Hepatic stellate cell (primary cell): Measurements from ENCODE around the gene GOLGA8Q.
"Not testable (repeated sequence)": the region's sequence is repeated elsewhere in the genome, so short reads cannot be mapped to it uniquely, and the experiment has no call there.

ENCODE experiments used
- DNase-seq: peaks from one replicate; pipeline ENCODE4 v3.0.0; 2011; ENCODE audit warnings: low spot score

The GOLGA8Q gene

GRCh38 chr15:30551750-30552149, at the start of gene GOLGA8Q:
TSS of gene GOLGA8Q (plus strand) at chr15:30552050. CDS start at chr15:30552078, 28 bp downstream.
- not testable (repeated sequence) for DNase-seq

DNA sequence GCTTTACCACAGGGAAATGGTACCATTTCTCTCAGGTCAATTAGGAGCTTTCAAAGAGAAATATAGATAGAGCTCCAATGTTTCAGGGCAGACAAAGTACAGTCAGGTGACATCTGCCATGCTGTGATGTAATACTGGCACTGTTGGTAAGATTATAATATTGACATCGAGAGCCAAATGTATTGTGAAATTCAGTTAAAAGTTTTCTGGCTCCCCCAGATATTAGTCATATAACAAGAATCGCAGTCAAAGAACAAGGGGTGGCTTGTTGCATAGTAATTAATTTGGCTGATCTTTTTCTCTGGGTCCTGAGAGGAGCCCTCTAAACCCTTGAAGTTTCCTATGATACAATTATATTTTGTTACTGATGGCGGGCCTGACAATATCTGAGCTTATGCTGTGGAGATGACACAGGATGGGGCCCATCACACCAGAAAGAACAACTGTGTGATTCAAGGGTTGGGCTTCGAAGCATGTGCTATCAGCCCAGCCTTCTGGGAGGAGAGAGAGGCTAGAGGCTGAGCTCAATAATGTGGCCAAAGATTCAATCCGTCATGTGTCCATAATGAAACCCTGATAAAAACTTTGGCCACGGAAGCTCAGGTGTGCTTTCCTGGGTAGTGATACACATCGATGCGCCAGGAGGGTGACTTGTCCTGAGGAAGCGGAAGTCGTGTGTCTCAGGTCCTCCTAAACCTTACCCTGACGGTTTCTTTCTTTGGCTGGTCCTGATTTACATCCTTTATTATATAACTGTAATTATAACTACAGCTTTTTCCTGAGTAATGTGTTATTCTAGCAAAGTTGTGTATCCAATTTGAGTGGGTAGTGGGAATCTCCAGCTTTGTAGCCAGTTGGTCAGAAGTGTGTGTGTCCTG, 48.7 kb upstream of the GOLGA8Q start:
- not testable (repeated sequence) for DNase-seq

DNA sequence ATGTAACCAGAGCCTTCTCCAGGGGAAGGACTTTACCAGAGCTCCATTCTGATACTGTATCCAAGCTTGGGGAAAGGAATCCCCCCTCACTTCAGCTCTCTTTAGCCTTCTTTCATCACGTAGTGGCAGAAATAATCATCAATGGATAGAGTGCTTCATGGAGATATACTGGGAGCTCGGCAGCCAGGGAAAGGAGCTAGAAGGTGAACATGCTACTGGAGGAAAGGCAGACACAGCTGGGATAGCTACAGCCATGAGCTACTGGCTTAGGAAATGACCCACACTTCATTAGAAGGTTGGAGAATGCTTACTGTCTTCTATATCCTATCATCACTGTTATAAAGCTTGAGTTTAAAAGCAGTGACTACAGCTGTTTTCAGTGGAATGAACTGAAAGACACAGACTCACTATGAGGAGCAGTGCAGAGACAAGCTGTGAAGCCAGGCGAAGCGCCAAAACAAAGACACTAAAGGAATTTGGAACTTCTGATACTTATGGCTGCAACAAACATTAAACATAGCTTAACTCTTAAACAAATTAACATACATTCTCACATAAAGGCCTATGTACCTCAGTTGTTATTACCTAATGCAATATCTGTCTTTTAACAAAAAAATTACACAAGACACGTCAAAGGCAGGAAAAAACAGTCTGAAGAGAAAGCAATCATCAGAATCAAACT, 47.5 kb upstream of the GOLGA8Q start:
- not testable (repeated sequence) for DNase-seq

- DNase-seq: not testable (repeated sequence)
These were observed 37.3 kb upstream of the GOLGA8Q start for GRCh38 chr15:30514545-30514944.

DNA sequence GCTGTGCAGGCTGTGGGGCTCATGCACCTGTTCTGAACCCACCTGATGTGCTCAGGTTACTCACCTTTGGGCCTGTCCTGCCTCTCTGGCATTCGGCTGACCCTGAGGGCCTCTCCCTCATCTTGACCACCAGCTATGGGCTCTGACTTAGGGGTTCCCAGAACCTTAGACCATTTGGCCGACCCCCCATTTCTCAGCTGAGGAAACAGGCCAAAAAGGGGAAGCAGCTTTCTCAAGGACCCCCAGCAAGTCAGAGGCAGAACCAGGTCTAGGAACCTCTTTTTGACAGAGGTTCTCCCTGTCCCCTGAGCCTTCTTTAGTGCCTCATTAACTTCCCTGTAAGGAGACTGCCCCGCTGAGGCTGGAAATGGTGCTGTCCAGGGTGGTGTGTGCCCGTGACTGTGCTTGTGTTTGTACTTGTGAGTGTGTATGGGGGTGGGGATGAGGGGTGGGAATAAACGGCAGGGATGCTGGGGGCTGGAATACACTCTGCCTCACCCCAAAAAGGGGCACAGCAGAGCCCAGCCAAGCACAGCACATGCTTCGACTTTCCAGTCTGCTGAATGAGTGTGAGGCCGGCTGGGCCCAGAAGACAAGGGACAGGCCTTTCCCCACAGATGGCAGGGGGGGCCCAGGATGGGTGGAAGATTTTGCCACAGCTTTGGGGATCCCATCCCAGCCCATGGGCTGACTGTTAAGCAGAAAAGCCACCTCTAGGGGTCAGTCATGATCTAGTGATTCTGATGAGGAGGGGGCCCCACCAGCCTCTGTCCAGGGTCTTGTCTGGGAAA, 28.2 kb upstream of the GOLGA8Q start:
- not testable (repeated sequence) for DNase-seq

DNA sequence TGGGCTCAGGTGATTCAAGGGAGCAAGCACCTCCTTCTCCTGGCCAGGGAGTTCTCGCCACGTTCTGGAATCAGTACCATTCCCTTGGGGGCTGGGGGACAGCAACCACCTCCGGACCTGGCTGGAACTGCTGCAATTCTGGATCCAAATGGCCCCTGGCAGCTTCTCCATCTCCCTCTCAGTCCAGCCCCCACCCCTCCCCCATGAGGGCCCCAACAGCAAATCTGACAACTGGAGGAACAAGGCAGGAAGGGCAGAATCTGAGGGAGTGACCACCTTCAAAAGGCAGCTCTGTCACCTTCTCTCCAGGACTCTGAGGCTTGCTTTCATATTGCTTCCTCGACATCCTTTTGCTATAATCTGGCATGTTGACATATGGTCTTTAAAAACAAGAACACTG, 25.9 kb upstream of the GOLGA8Q start:
- DNase-seq: not testable (repeated sequence)

- not testable (repeated sequence) for DNase-seq
These were observed 22.8 kb upstream of the GOLGA8Q start for GRCh38 chr15:30529049-30529448.

GRCh38 chr15:30566949-30567348, 15.1 kb downstream of the GOLGA8Q start:
- DNase-seq: not testable (repeated sequence)

DNA sequence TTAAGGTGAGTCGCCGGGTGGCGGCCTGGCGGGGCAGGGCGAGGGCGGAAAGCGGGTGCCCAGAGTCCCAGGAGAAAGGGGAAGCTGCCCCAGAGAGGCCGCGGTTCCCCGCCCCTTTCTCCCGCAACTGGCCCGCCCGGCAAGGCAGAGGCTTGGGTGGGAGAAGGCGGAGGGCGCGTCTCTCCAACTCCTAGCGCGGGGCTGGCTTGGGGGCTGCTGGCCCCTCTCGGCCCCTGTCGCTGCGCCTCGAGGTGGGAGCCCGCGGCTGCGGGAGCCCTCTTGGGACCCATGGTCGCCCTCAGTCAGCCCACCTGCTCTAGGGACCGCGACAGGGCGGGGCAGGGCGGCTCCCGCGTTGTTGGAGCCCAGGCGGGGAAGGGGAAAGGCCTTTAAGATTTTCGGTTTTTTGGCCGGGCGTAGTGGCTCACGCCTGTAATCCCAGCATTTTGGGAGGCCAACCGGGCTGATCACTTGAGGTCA, 21.2 kb downstream of the GOLGA8Q start:
- not testable (repeated sequence) for DNase-seq

- DNase-seq: not testable (repeated sequence)
These were observed 27.6 kb downstream of the GOLGA8Q start for GRCh38 chr15:30579394-30579970.

GRCh38 chr15:30580716-30581115, 28.9 kb downstream of the GOLGA8Q start:
- DNase-seq: not testable (repeated sequence)

- DNase-seq: not testable (repeated sequence)
These were observed 47.1 kb downstream of the GOLGA8Q start for GRCh38 chr15:30598953-30599352.

GRCh38 chr15:30603796-30604195, 51.9 kb downstream of the GOLGA8Q start, which contains the start of gene GOLGA8H:
TSS of gene GOLGA8H (plus strand) at chr15:30604028. CDS start at chr15:30604126, 98 bp downstream.
- not testable (repeated sequence) for DNase-seq
